ENCODE measurements around the gene GLYATL1. TPM values are rescaled to one million over a fixed set of nuclear protein-coding genes. Genes with fewer than 3 reads are reported as not detected.

The GLYATL1 gene
- total RNA-seq, 1 donor from 2014 or later = 1.9 TPM

- no peak for TF ChIP-seq CTCF (conservative IDR thresholded peaks at IDR 0.05)
- DNase-seq (ENCODE audit: low read depth, low spot score) = no peak
- Mint-ChIP-seq H3K9me3 (no peaks in the 10 kb centered on the region), H3K4me3 (no peak overlapping the region), H3K36me3 (ENCODE audit: low read depth) (peaks cover 4% of the 10 kb centered on the region), H3K27ac (ENCODE audit: unreplicated experiment) (no peak overlapping the region), H3K27me3 (ENCODE audit: low read depth) (peaks cover 5% of the 10 kb centered on the region), H3K4me1 (peaks cover 6% of the 10 kb centered on the region)
Observed at GRCh38 chr11:58921778-58922390, 17.4 kb upstream of the GLYATL1 start.

- Mint-ChIP-seq H3K27ac (ENCODE audit: unreplicated experiment) (no peak overlapping the region), H3K4me3 (no peak overlapping the region), H3K4me1 (peaks cover 9% of the 10 kb centered on the region), H3K27me3 (ENCODE audit: low read depth) (peaks cover 5% of the 10 kb centered on the region), H3K36me3 (ENCODE audit: low read depth) (peaks cover under 1% of the 10 kb centered on the region), H3K9me3 (no peaks in the 10 kb centered on the region)
- DNase-seq (ENCODE audit: low read depth, low spot score) = no peak
- no peak for TF ChIP-seq CTCF (conservative IDR thresholded peaks at IDR 0.05)
Observed at GRCh38 chr11:58922479-58922878, 16.8 kb upstream of the GLYATL1 start.

GRCh38 chr11:58923300-58923788 is 15.9 kb upstream of the GLYATL1 start:
- no peak overlapping the region for H3K4me3 Mint-ChIP-seq

GRCh38 chr11:58924230-58924629 is 15.1 kb upstream of the GLYATL1 start:
- H3K9me3 Mint-ChIP-seq = no peaks in the 10 kb centered on the region
- TF ChIP-seq CTCF (conservative IDR thresholded peaks at IDR 0.05) = no peak
- H3K27ac Mint-ChIP-seq (ENCODE audit: unreplicated experiment) = no peak overlapping the region
- H3K27me3 Mint-ChIP-seq (ENCODE audit: low read depth) = peaks cover 5% of the 10 kb centered on the region
- no peak overlapping the region for H3K4me3 Mint-ChIP-seq
- H3K36me3 Mint-ChIP-seq (ENCODE audit: low read depth) = no peaks in the 10 kb centered on the region
- peaks cover 20% of the 10 kb centered on the region for H3K4me1 Mint-ChIP-seq
- no peak for DNase-seq (ENCODE audit: low read depth, low spot score)

More at GRCh38 chr11:58923300-58923788, 15.9 kb upstream of the GLYATL1 start:
- Mint-ChIP-seq H3K9me3 (no peaks in the 10 kb centered on the region), H3K27ac (ENCODE audit: unreplicated experiment) (no peak overlapping the region), H3K27me3 (ENCODE audit: low read depth) (peaks cover 5% of the 10 kb centered on the region), H3K36me3 (ENCODE audit: low read depth) (no peaks in the 10 kb centered on the region), H3K4me1 (peaks cover 18% of the 10 kb centered on the region)
- peak; percentile 55 for TF ChIP-seq CTCF (conservative IDR thresholded peaks at IDR 0.05)
- DNase-seq (ENCODE audit: low read depth, low spot score) = no peak

- no peak for DNase-seq (ENCODE audit: low read depth, low spot score)
- Mint-ChIP-seq H3K4me1 (peaks cover 20% of the 10 kb centered on the region), H3K27me3 (ENCODE audit: low read depth) (peaks cover 5% of the 10 kb centered on the region), H3K27ac (ENCODE audit: unreplicated experiment) (no peak overlapping the region), H3K4me3 (no peak overlapping the region), H3K36me3 (ENCODE audit: low read depth) (no peaks in the 10 kb centered on the region), H3K9me3 (no peaks in the 10 kb centered on the region)
- no peak for TF ChIP-seq CTCF (conservative IDR thresholded peaks at IDR 0.05)
Observed at GRCh38 chr11:58926251-58926650, 13.0 kb upstream of the GLYATL1 start.
